ENCODE measurements around the gene BHLHE40.
"Not testable (repeated sequence)": the region's sequence is repeated elsewhere in the genome, so short reads cannot be mapped to it uniquely, and the experiment has no call there.

DNA sequence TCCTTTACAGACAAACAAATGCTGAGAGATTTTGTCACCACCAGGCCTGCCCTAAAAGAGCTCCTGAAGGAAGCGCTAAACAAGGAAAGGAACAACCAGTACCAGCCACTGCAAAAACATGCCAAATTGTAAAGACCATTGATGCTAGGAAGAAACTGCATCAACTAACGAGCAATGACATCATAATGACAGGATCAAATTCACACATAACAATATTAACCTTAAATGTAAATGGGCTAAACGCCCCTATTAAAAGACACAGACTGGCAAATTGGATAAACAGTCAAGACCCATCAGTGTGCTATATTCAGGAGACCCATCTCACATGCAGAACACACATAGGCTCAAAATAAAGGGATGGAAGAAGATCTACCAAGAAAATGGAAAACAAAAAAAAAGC is 11.6 kb upstream of the BHLHE40 start:
- TF ChIP-seq POLR2AphosphoS5 (IDR thresholded peaks at IDR 0.05; ENCODE audit: low read length); NFYB (IDR thresholded peaks at IDR 0.05; ENCODE audit: insufficient read depth, low read depth, low read length); FOXM1 (IDR thresholded peaks at IDR 0.05; ENCODE audit: low read depth, low read length): not testable (repeated sequence)
- TF ChIP-seq, protein P1, sequence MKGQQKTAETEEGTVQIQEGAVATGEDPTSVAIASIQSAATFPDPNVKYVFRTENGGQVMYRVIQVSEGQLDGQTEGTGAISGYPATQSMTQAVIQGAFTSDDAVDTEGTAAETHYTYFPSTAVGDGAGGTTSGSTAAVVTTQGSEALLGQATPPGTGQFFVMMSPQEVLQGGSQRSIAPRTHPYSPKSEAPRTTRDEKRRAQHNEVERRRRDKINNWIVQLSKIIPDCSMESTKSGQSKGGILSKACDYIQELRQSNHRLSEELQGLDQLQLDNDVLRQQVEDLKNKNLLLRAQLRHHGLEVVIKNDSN (IDR thresholded peaks at IDR 0.05; ENCODE audit: borderline replicate concordance, extremely low read length, insufficient read depth, low read depth, low read length): not testable (repeated sequence)

Measured in GM12878 (cell line).